Right lung (tissue), 5 donors: ENCODE results near the gene NR5A1. TPM values are rescaled to one million over a fixed set of nuclear protein-coding genes. Genes with fewer than 3 reads are reported as not detected.
A peak's percentile ranks its signal among the peaks of the same experiment; 100 is the strongest.

ENCODE experiments used
- DNase-seq, 2 donors: peaks; one replicate each; pipeline ENCODE4 v3.0.0-alpha.2; 2013
- polyA plus RNA-seq, 5 donors: library from polyadenylated mRNA; unstranded; fragments of 120-200 nt; gene quantifications; one replicate each; pipeline versions ENCODE4 v1.2.1 to v1.2.3, GENCODE V29; 2013; ENCODE audit warnings: inconsistent platforms in 1 of 5, low replicate concordance in 1 of 5; ENCODE audit not compliant: insufficient read length in 5 of 5, insufficient read depth in 1 of 5

NR5A1 gene
- polyA plus RNA-seq, 5 donors, result 0.04 TPM; not detected in 4

- no peak for DNase-seq
Observed at GRCh38 chr9:124514874-124515273, 7.7 kb upstream of the NR5A1 start.

DNA sequence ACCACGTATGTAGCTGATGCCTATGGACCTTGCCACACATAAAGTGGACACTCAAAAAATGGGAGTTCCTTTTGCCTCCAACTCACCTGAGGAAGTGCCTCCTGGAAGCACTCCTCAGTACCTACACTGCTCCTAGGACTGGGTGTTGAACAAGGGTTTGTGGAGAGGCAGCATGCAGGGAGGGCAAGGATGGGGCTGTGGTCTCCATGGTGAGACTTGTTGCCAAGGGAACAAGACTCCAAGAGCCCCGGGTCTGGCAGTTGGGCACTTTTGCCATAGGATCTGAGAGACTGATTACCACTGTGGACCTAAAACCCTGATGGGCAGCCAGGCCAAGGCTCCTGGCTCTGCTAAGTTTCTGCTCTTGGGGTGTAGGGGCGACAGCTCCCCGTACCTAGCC, 6.9 kb upstream of the NR5A1 start:
- DNase-seq, result no peak

GRCh38 chr9:124513376-124513994, 6.3 kb upstream of the NR5A1 start:
- no peak for DNase-seq

DNA sequence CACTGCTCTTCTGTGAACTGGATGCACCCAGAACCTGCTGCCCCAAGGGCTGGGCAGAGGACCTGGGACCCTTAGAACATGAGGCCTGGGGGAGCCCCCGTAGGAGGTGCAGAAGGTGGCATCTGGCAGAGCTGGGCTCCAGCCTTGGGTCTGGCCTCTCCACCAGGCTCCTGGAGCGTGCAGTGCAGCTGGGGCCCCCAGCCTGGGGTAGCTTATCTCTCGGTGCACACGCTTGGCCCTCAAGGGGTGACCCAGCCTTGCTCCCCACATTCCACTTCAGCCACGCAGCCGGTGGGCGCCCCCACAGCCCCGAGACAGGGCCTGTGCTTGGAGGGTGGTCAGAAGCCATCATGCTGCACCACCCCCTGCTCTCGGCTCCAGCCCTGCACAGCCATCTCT, 5.6 kb upstream of the NR5A1 start:
- no peak for DNase-seq

DNA sequence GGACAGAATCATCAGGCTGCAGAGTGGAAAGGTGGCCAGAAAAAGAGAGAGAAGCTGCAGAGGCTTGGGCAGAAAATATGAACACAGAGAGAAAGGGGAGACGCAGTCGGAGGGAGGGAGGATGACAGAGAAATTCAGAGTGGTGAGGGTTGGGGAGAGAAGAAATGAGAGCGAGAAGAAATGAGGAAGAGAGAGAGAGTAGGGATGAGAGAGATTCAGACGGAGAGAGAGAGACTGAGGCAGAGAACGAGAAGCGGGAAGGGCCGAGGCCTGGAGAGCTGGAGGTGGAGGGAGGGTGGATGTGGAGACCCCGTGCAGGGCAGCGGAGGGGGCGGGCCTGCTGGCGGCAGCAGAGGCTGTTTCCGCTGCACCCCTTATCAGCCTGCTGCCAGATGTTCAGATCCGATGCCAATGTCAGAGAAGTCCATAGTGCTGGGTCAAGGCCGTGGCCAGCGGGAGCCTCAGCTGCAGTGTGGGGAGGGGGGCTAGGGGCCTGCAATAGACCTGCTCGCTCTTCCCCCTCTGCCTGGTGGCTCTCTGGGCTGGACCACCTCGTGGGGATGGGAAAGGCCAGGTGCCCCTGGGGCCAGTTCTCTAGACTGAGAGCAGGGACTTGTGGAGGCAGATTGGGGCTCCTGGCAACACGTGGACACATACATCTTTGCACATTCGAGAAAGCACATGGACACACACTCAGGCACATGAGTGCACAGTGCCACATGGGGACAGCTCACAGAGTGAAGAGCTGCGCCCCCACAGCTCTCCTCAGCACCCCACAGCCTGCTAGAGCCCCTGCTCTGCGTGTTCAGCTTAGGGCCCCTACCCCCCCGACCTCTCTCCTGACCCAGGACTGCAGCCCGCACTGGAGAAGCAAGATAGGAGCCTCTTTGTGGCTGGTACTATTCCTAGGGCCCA, 4.9 kb upstream of the NR5A1 start:
- peak in 1 of 2 donors; percentile 17 for DNase-seq

DNA sequence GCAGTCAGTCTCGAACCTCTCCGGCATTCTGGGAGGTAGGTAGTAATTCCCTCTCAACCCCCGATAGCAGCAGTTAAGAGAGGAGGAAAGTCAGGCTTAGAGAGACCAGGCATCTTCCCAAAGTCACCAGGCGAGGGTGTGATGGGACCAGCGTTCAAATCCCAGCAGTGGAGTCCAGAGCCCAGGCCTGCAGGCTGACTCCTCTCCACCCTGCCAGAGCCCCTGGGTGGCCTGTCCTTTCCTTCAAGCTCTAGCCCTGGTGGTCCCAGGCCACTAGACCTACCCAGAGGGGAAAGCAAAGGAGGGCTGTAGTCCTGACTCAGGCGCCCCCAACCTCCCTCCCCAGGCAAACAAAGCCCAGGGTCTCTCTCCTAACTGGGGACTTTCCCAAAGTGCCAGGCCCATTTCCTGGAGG, 4.2 kb upstream of the NR5A1 start:
- no peak for DNase-seq

- DNase-seq, result no peak
Observed at GRCh38 chr9:124510650-124511425, 3.6 kb upstream of the NR5A1 start.

GRCh38 chr9:124507880-124508423, 753 bp upstream of the NR5A1 start:
- no peak for DNase-seq

GRCh38 chr9:124506433-124506832, 766 bp downstream of the NR5A1 start:
- DNase-seq, result no peak

GRCh38 chr9:124505901-124506346, 1.3 kb downstream of the NR5A1 start:
- DNase-seq, result no peak

DNA sequence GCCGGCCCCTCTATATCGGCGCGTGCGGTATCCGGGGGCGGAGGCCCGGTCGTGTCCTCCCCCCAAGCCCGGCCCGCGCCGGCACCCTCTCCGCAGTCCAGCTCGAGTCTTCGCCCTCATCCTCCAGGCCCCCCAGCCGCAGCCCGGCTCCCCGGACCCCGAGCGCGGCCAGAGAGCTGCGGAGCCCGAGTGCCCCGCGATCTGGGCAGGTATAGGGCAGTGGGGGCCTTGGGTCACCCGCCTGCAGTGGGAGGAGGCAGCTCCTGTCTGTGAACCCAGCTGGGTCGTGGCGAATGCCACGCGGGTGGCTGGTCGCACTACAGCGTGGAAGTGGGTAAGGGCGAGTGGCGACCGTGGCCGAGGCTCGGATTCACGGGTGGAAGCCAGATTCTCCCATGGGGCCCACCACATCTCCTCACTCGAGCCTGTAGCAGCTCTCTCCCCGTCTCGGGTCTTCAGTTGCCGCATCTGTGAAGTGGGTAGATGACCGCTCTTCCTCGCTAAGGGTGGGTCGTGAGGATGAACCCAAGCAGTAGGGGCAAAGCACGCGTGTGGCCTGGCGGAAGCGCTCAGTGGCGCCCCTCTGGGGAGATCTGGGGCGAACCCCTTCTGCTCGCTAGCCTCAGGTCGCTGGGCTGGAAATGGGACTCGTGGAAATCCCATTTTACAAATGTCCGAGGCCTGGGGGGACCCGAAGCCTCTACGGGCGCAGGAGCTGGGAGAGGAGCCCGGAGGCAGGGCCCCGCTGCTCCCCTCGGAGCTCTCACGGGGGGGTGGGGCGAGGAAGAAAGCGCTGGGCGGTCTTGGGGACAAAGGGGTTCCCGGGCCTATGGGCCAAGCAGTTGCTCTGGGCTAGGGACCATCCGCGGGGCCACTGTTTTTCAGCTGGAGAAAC, 1.9 kb downstream of the NR5A1 start:
- no peak for DNase-seq

GRCh38 chr9:124504530-124505005, 2.6 kb downstream of the NR5A1 start:
- no peak for DNase-seq

DNA sequence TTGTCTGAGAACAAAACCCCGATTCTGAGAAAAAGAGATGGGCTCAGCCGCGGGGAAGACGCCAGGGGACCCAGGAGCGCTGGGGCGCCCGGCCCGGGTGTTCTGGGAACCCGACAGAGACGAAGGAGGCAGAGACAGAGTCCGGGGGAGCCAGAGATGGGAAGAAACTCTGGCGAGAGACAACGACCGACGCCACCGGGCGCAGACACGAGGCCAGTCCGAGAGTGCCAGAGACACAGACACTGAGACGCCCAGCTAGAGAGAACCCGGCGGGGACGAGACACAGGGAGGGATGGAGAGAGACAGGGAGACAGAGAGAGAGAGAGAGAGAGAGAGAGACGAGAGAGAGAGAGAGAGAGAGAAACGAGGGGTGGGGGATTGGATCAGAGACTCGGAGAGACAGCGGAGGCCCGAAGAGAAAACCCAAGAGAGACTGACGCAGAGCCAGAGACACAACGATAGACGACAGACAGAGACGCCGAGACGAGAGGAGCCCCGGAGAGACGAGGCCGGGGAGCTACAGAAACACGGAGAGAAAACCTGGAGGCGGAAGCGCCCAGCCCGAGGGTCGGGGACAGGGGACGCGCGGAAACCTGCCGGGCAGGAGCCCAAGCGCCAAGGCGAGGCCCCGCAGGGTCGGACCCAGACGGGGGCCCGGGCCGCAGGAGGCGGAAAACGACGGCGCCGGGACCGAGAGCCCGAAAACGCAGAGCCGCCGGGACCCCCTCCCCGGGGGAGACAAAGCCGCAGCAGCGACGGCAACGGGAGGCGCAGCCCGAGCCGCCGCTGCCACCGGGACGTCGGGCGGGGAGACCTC, 3.3 kb downstream of the NR5A1 start:
- DNase-seq, result no peak

DNA sequence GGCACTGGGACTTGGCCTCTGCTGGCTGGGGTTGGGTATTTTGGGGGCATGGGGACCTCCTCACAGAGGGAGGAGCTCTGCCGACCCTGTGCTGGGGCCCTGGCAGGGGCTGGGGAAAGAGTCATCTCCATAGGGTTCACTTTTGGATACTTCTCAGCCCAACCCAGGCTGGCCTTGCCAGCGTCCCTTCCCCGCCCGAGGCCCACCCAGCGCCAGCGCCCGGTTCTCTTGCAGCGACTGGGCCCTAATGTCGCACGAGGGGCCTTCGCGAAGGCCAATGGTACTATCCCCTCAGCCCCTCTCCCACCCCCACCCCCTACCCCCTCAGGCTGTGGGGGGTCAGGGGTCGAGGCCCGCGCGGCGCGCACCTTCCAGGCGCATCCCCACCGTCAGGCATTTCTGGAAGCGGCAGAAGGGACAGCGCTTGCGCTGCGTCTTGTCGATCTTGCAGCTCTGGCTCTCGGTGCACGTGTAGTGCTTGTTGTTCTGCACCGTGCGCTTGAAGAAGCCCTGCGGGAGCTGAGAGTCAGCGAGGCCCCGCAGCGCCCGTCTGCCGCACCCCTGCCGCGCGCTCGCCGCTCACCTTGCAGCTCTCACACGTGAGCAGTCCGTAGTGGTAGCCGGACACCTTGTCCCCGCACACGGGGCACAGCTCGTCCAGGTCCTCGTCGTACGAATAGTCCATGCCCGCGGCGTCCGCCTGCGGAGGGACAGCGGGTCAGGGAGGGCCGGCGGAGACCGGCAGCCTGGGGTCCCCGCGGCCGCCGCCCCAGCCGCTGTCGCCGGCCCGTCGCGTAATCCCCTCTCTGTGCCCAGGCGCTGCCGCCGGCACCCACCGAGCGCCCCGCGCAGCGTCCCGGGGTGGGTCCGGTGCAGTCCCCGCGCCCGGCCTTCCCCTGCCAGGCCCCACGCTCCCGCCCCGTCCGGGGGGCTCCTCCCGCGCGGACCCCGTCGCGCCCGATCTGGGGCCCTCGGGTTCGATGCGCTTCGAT, 4.2 kb downstream of the NR5A1 start:
- no peak for DNase-seq

DNA sequence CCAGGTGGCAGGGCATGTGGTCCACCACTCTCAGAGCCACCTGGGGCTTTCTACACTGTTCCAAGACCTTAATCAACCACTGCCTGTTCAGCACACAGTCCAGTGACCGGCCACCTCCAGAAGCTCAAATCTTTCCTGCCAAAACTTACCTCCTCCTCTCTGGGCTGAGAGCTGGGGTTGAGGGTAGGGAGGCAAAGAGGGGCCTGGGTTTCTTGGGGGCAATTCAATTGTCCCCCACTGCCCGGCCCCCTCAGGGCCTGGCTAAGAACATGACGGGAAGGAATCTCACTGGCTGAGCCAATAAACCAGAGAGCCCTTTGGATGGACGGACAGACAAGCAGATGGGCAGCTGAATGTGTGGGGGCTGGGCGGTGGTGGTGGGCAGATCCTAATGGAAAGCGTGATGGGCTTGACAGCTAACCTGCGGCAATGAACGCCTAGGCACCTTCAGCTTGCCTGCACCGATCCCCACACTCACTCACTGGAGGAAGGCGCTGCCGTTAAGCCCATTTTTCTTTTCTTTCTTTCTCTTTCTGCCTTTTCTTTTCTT, 5.4 kb downstream of the NR5A1 start:
- DNase-seq, result no peak

- DNase-seq, result no peak
Observed at GRCh38 chr9:124500796-124501611, 6.2 kb downstream of the NR5A1 start.

DNA sequence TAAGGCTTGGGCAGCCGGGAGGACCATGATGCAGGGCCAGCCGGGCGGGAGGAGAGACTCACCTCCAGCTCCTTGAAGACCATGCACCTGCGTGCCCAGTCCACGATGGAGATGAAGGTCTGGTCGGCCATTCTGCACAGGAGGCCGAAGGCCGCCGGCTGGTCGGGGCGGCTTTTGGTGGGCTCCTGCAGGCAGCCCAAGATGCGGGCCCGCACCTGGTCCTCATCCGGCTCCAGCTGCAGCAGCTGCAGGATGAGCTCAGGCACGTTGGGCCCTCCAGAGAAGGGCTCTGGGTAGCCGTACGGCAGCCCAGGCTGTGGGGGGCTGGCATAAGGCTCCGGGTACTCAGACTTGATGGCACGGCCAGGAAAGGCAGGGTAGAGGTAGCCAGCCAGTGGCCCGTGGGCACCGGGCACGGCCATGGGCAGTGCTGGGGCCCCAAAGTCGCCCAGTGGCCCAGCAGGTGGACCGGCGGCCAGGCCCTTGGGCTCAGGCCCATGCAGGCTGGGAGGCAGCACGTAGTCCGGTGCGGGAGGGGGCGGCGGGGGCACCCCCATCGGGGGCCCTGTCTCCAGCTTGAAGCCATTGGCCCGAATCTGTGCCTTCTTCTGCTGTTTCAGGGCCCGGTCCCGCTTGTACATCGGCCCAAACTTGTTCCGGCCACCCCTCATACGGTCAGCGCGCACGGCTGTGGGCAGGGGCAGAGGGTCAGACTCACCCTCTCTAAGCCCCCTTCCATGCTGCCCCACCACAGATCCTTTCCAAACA, 7.0 kb downstream of the NR5A1 start:
- no peak for DNase-seq
